ENCODE measurements around the gene PNMA8B. TPM values are rescaled to one million over a fixed set of nuclear protein-coding genes. Genes with fewer than 3 reads are reported as not detected.

The PNMA8B gene
- total and polyA plus RNA-seq, 2 experiments from 2014 or later, result 0.50 to 1.0 TPM

DNA sequence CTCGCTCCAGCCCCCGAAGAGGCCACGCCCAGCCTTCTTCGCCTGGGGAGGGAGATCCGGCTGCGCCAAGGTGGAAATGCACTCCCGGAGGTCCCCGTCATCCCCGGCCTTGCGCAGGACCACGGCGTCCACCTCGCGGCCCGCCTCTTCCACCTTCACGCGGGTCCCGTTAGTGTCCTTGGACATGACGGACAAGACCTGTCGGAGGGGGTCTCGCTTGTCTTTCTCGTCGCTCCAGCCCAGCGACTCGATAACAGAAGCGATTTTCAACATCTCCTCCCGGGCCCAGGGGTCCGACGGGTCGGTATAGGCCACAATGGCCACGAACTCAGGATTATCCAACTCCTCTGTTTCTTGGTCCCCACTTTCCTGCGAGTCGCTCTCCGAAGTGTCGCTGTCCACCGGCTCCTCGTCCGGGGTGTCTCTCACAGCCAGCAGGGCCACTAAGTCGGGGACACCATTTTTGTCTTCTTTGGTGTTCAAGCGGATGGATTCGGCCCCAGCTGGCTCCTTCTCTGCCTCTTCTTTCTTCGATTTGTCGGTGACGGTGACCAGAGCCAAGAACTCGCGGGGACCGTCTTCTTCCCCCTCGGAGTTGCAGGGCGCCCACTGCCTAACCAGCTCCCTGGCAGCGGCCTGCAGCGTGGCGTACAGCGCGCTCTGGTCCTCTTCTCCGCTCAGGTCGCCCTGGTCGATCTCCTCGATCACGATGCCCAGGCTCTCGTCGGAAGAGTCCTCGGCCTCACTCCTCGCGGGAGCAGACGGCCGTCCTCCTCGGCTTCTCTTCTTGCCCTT lies 1.3 kb downstream of the PNMA8B start:
- H3K79me2 ChIP-seq, result no peaks in the 10 kb centered on the region
- H3K27ac ChIP-seq, result no peak overlapping the region
- no peak overlapping the region for H3K4me2 ChIP-seq
- 96% methylated on average over 65 of the region's 67 CpGs for WGBS (ENCODE audit: low lambda C conversion rate, missing lambda C conversion rate)
- H4K20me1 ChIP-seq (ENCODE audit: insufficient read depth, poor library complexity, severe bottlenecking), result no peaks in the 10 kb centered on the region
- TF ChIP-seq, protein P1, sequence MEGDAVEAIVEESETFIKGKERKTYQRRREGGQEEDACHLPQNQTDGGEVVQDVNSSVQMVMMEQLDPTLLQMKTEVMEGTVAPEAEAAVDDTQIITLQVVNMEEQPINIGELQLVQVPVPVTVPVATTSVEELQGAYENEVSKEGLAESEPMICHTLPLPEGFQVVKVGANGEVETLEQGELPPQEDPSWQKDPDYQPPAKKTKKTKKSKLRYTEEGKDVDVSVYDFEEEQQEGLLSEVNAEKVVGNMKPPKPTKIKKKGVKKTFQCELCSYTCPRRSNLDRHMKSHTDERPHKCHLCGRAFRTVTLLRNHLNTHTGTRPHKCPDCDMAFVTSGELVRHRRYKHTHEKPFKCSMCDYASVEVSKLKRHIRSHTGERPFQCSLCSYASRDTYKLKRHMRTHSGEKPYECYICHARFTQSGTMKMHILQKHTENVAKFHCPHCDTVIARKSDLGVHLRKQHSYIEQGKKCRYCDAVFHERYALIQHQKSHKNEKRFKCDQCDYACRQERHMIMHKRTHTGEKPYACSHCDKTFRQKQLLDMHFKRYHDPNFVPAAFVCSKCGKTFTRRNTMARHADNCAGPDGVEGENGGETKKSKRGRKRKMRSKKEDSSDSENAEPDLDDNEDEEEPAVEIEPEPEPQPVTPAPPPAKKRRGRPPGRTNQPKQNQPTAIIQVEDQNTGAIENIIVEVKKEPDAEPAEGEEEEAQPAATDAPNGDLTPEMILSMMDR (IDR thresholded peaks at IDR 0.05; ENCODE audit: poor library complexity), result no peak
- no peak for TF ChIP-seq EZH2phosphoT487 (IDR thresholded peaks at IDR 0.05; ENCODE audit: low read depth, severe bottlenecking, unreplicated experiment)
- no peak for TF ChIP-seq EZH2 (IDR thresholded peaks at IDR 0.05; ENCODE audit: borderline replicate concordance)
- H3K4me1 ChIP-seq (ENCODE audit: insufficient read depth), result peaks cover 23% of the 10 kb centered on the region
- H3K27me3 ChIP-seq, result peaks cover 25% of the 10 kb centered on the region
- no peaks in the 10 kb centered on the region for H3K9me3 ChIP-seq (ENCODE audit: low read depth)
- no peaks in the 10 kb centered on the region for H3K9me2 ChIP-seq (replicated peaks; ENCODE audit: insufficient read depth)
- H3K4me3 ChIP-seq, result no peak overlapping the region
- no peak for DNase-seq (ENCODE audit: low spot score)
- no peaks in the 10 kb centered on the region for H3K36me3 ChIP-seq (replicated peaks; ENCODE audit: insufficient read depth, low read depth)
- no peak overlapping the region for H2AFZ ChIP-seq

DNA sequence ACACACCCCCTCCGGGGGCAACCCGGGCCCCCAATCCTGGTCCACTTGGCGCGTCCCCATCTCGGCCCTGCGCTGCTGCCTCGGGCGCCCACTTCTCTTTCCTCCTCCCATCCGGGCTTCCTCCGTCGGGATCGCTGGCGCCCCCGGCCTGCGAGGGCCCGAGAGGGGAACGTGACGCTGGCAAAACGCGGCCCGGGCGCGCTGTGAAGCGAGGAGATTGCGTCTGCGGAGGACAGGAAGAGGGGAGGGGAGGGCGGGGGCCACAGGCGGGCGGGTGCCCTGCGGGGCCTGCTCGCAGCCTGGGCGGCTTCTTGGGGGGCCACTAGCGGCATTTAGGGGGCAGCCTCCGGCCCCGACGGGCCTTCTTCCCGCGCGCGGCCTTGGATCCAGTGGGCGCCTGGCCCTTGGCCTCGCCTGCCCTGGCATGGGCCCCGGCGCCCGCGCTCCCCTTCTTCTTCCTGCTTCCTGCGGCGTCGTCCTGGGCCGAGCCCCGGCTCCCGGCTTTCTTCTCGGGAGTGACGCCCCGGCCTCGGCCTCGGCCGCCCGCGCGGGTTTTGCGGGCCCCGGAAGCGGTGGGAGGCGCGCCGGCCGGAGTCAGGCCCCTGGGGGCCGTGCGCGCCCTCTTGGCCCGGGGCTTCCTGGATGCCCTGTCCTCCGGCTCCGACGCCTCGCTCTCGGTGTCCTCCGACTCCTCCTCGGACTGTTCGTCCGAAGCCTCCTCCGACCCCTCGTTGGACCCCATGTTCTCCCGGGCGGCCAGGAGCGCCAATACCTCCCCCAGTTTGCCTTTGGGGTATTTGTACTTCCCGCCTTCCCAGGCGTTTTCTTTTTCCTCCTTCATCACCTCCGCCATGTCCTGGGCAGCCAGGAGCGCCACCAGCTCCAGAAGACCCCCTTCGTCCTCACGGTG lies 2.2 kb downstream of the PNMA8B start:
- Histone ChIP-seq H3K9me3 (ENCODE audit: low read depth) (no peaks in the 10 kb centered on the region), H3K27ac (no peak overlapping the region), H3K79me2 (no peaks in the 10 kb centered on the region), H3K4me3 (no peak overlapping the region), H2AFZ (no peak overlapping the region), H3K9me2 (replicated peaks; ENCODE audit: insufficient read depth) (no peaks in the 10 kb centered on the region), H3K27me3 (peaks cover 33% of the 10 kb centered on the region), H3K36me3 (replicated peaks; ENCODE audit: insufficient read depth, low read depth) (no peaks in the 10 kb centered on the region), H3K4me1 (ENCODE audit: insufficient read depth) (peaks cover 23% of the 10 kb centered on the region), H4K20me1 (ENCODE audit: insufficient read depth, poor library complexity, severe bottlenecking) (no peaks in the 10 kb centered on the region), H3K4me2 (peak overlapping the region; percentile 65)
- TF ChIP-seq EZH2 (IDR thresholded peaks at IDR 0.05; ENCODE audit: borderline replicate concordance), result no peak
- WGBS (ENCODE audit: low lambda C conversion rate, missing lambda C conversion rate), result 46% methylated on average over 39 of the region's 92 CpGs
- no peak for DNase-seq (ENCODE audit: low spot score)

DNA sequence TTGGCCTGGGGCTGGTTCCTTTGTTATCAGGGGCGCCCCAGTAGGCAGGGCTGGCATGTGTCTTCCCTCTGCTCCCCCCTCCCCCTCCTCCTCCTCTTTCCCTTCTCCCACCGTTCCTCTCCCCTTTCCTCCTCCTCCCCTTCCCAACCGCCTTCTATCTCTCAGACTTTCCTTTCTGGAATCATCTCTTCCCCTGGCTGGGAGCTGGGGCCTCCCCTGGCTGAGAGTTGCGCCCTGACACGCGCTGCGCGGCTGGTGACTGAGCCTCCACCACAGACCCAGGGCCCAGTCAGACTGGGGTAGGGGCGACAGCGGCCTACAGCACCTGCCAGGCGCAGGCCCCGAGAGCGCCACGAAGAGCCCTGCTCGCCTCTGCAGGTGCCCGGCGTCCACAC lies 2.8 kb downstream of the PNMA8B start:
- no peaks in the 10 kb centered on the region for H3K36me3 ChIP-seq (replicated peaks; ENCODE audit: insufficient read depth, low read depth)
- TF ChIP-seq EZH2phosphoT487 (IDR thresholded peaks at IDR 0.05; ENCODE audit: low read depth, severe bottlenecking, unreplicated experiment), result no peak
- TF ChIP-seq, protein P1 (IDR thresholded peaks at IDR 0.05; ENCODE audit: poor library complexity), result no peak
- no peak for TF ChIP-seq EZH2 (IDR thresholded peaks at IDR 0.05; ENCODE audit: borderline replicate concordance)
- peaks cover 23% of the 10 kb centered on the region for H3K4me1 ChIP-seq (ENCODE audit: insufficient read depth)
- 46% methylated on average over 16 of the region's 17 CpGs for WGBS (ENCODE audit: low lambda C conversion rate, missing lambda C conversion rate)
- H2AFZ ChIP-seq, result no peak overlapping the region
- H3K27me3 ChIP-seq, result peaks cover 33% of the 10 kb centered on the region
- no peaks in the 10 kb centered on the region for H3K9me2 ChIP-seq (replicated peaks; ENCODE audit: insufficient read depth)
- H3K27ac ChIP-seq, result no peak overlapping the region
- H3K79me2 ChIP-seq, result no peaks in the 10 kb centered on the region
- no peak overlapping the region for H3K4me3 ChIP-seq
- DNase-seq (ENCODE audit: low spot score), result no peak
- no peaks in the 10 kb centered on the region for H4K20me1 ChIP-seq (ENCODE audit: insufficient read depth, poor library complexity, severe bottlenecking)
- H3K9me3 ChIP-seq (ENCODE audit: low read depth), result no peaks in the 10 kb centered on the region
- peak overlapping the region; percentile 65 for H3K4me2 ChIP-seq
